Testis (tissue), 3 donors: ENCODE data around the gene HOXB7. TPM values are rescaled to one million over a fixed set of nuclear protein-coding genes. Genes with fewer than 3 reads are reported as not detected.

Experiments
- DNase-seq: peaks from one replicate; pipeline ENCODE4 v3.0.0-alpha.2; 2019
- H3K27ac ChIP-seq, 2 donors: fragments of 200-600 bp; sonication (generic); one replicate each; pipeline ENCODE4 v1.5.1; 2019
- H3K27me3 ChIP-seq: fragments of 200-600 bp; sonication (generic); one replicate; pipeline ENCODE4 v1.5.1; 2019
- H3K36me3 ChIP-seq: fragments of 200-600 bp; sonication (generic); one replicate; pipeline ENCODE4 v1.5.1; 2017; ENCODE audit warnings: low read depth; ENCODE audit errors: missing control alignments
- H3K4me1 ChIP-seq: fragments of 200-600 bp; sonication (generic); one replicate; pipeline ENCODE4 v1.5.1; 2019
- H3K4me3 ChIP-seq, 2 donors: fragments of 200-600 bp; sonication (generic); one replicate each; pipeline ENCODE4 v1.5.1; 2017 to 2019
- H3K9me3 ChIP-seq: fragments of 200-600 bp; sonication (generic); one replicate; pipeline ENCODE4 v1.5.1; 2017
- CTCF ChIP-seq, 3 experiments: fragments of 450-650 bp in 2 of 3; fragments of 200-600 bp in 1 of 3; sonication (generic) in 1 of 3; IDR thresholded peaks; one replicate each; pipeline ENCODE4 v1.5.1; 2016 to 2019; ENCODE audit warnings: antibody characterized with exemption in 3 of 3, mild to moderate bottlenecking in 2 of 3, moderate library complexity in 1 of 3
- POLR2A ChIP-seq: fragments of 450-650 bp; IDR thresholded peaks from one replicate; pipeline ENCODE4 v1.6.1; 2017; ENCODE audit warnings: antibody characterized with exemption, mild to moderate bottlenecking, moderate library complexity
- WGBS, 2 donors: methylation state at CpG; one replicate each; pipeline ENCODE4 v1.1.5; 2018; 5-methylcytosine and 5-hydroxymethylcytosine counted together
- intact Hi-C: fragments of 100-400 bp; cut with DNase I; formaldehyde crosslinking; loops from one replicate; pipeline ENCODE4 v1.15.1; 2023; ENCODE audit warnings: low total_unique reads
- polyA plus RNA-seq: library from polyadenylated mRNA; stranded (reverse); fragments of 350-450 nt; fragmentation: Illumina TruSeq; extraction: RNeasy Lipid Tissue Mini Kit (QIAGEN cat#74804); gene quantifications from one replicate; pipeline ENCODE4 v1.2.3, GENCODE V29; 2014; ENCODE audit warnings: low read depth, low replicate concordance; ENCODE audit not compliant: insufficient read depth
- total RNA-seq, 2 donors: library from RNA; depleted of rRNA; stranded (reverse); fragments of >200 nt; gene quantifications; one replicate each; pipeline ENCODE4 v1.2.3, GENCODE V29; 2016

HOXB7 gene
- total and polyA plus RNA-seq, 3 donors from 2014 or later = 2.8 to 4.4 (median 3.2) TPM

- Histone ChIP-seq H3K27ac (no peak overlapping the region), H3K9me3 (no peaks in the 10 kb centered on the region), H3K27me3 (no peaks in the 10 kb centered on the region), H3K4me3 (peak overlapping the region; percentile 37 to 38), H3K4me1 (peaks cover 4% of the 10 kb centered on the region), H3K36me3 (no peaks in the 10 kb centered on the region)
- no peak for TF ChIP-seq CTCF (IDR thresholded peaks at IDR 0.05)
- TF ChIP-seq POLR2A = no peak
- intact Hi-C loops = loop anchor here (10.0 kb wide), 1 partner anchor 103 kb away; no protein-coding TSS in a partner anchor
- DNase-seq = no peak
- 1 to 3% methylated on average over 14 of the region's 16 CpGs for WGBS, 2 donors
Observed at GRCh38 chr17:48597528-48597777, 13.4 kb downstream of the HOXB7 start.

- no peaks in the 10 kb centered on the region for H3K4me1 ChIP-seq
- no peak for TF ChIP-seq CTCF (IDR thresholded peaks at IDR 0.05)
- TF ChIP-seq POLR2A = no peak
- 12 to 16% methylated on average over 23 to 25 of the region's 26 CpGs for WGBS, 2 donors
- no peaks in the 10 kb centered on the region for H3K9me3 ChIP-seq
- H3K4me3 ChIP-seq = peak overlapping the region; percentile 37 to 38
- no peaks in the 10 kb centered on the region for H3K27me3 ChIP-seq
- H3K27ac ChIP-seq = no peak overlapping the region
- DNase-seq = no peak
- H3K36me3 ChIP-seq = no peaks in the 10 kb centered on the region
- intact Hi-C loops = loop anchor here (10.0 kb wide), 1 partner anchor 102 kb away; no protein-coding TSS in a partner anchor
Observed at GRCh38 chr17:48596735-48597527, 13.9 kb downstream of the HOXB7 start.

GRCh38 chr17:48596000-48596734, 14.7 kb downstream of the HOXB7 start:
- H3K4me1 ChIP-seq = no peaks in the 10 kb centered on the region
- no peaks in the 10 kb centered on the region for H3K9me3 ChIP-seq
- 9 to 15% methylated on average over 39 to 54 of the region's 54 CpGs for WGBS, 2 donors
- TF ChIP-seq CTCF (IDR thresholded peaks at IDR 0.05) (no peak), POLR2A (no peak)
- H3K27me3 ChIP-seq = no peaks in the 10 kb centered on the region
- peak overlapping the region in 1 of 2 donors; percentile 12 for H3K4me3 ChIP-seq
- H3K27ac ChIP-seq = no peak overlapping the region
- intact Hi-C loops = loop anchor here (10.0 kb wide), 1 partner anchor 101 kb away; no protein-coding TSS in a partner anchor
- DNase-seq = no peak
- H3K36me3 ChIP-seq = no peaks in the 10 kb centered on the region

GRCh38 chr17:48595278-48595999, 15.4 kb downstream of the HOXB7 start:
- DNase-seq = no peak
- Histone ChIP-seq H3K9me3 (no peaks in the 10 kb centered on the region), H3K27me3 (no peaks in the 10 kb centered on the region), H3K36me3 (no peaks in the 10 kb centered on the region), H3K4me3 (no peak overlapping the region), H3K27ac (no peak overlapping the region), H3K4me1 (no peaks in the 10 kb centered on the region)
- 34 to 48% methylated on average over 24 to 25 of the region's 25 CpGs for WGBS, 2 donors
- intact Hi-C loops = loop anchor here (10.0 kb wide), 1 partner anchor 101 kb away; no protein-coding TSS in a partner anchor
- TF ChIP-seq CTCF (IDR thresholded peaks at IDR 0.05) = no peak
